PC-3 (cell line): Measurements from ENCODE around the gene WAC.

Source experiments
- EZH2 ChIP-seq: fragments of 300-600 bp; sonication (generic); IDR thresholded peaks from one replicate; pipeline ENCODE4 v1.6.1; 2017; ENCODE audit warnings: antibody characterized with exemption, mild to moderate bottlenecking, low read length; ENCODE audit not compliant: unreplicated experiment
- EZH2phosphoT487 ChIP-seq: fragments of 300-600 bp; sonication (generic); IDR thresholded peaks from 2 replicates; pipeline ENCODE4 v1.6.1; 2018; ENCODE audit warnings: mild to moderate bottlenecking, antibody characterized with exemption, low read length, borderline replicate concordance
- TF ChIP-seq, protein P1 (sequence below): fragments of 300-600 bp; sonication (generic); conservative IDR thresholded peaks from 2 replicates; pipeline ENCODE4 v1.5.1; 2017; ENCODE audit warnings: antibody characterized with exemption, low read depth, mild to moderate bottlenecking, low read length

DNA sequence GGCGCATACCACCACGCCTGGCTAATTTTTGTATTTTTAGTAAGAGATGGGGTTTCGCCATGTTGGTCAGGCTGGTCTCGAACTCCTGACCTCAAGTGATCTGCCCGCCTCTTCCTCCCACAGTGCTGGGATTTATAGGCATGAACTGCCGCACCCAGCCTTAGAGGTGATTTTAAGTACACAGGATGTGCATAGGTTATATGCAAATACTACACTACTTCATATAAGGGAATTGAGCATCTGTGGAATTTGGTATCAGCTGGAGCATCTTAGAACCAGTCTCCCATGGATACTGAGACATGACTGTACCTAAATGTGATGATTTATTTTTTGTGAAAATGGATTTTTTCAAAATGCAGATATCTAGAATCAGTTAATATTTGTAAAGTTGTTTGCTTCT is 21.1 kb downstream of the WAC start:
- TF ChIP-seq, protein P1, sequence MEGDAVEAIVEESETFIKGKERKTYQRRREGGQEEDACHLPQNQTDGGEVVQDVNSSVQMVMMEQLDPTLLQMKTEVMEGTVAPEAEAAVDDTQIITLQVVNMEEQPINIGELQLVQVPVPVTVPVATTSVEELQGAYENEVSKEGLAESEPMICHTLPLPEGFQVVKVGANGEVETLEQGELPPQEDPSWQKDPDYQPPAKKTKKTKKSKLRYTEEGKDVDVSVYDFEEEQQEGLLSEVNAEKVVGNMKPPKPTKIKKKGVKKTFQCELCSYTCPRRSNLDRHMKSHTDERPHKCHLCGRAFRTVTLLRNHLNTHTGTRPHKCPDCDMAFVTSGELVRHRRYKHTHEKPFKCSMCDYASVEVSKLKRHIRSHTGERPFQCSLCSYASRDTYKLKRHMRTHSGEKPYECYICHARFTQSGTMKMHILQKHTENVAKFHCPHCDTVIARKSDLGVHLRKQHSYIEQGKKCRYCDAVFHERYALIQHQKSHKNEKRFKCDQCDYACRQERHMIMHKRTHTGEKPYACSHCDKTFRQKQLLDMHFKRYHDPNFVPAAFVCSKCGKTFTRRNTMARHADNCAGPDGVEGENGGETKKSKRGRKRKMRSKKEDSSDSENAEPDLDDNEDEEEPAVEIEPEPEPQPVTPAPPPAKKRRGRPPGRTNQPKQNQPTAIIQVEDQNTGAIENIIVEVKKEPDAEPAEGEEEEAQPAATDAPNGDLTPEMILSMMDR: no peak
- no peak for TF ChIP-seq EZH2
- no peak for TF ChIP-seq EZH2phosphoT487
